ENCODE data around the gene GMPPB. TPM values are rescaled to one million over a fixed set of nuclear protein-coding genes. Genes with fewer than 3 reads are reported as not detected.

The GMPPB gene
- total RNA-seq, 1 experiment from 2014 or later, result 28.0 TPM

DNA sequence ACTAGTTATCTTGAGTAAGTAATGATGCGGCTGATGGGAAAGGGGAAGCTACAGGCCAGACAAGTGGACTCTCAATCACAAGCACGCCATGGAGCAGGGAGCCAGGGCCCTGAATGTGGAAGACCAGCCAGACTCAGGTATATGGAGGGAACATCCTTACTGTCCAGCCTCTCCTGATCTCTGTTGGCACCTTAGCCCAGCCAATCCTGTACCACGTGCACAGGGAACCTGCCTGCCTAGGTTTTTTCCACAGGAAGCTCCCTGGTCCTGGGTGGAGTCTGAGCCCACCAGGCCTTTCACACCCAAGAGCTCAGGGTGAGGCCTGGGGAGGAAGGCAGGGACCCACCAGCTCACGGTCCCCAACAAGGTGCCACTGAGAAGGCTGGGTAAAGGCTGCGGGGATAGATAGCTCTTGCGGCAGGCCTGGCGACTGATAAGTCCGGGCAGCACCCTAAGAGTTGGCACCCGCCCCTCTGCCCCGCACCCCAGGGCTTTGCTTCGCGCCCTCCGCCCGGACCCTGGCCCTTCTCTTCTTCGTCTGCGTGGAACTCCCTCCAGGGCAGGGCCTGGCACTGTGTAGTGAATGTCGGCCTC, 50.5 kb downstream of the GMPPB start (continued):
- TF ChIP-seq, protein P1, sequence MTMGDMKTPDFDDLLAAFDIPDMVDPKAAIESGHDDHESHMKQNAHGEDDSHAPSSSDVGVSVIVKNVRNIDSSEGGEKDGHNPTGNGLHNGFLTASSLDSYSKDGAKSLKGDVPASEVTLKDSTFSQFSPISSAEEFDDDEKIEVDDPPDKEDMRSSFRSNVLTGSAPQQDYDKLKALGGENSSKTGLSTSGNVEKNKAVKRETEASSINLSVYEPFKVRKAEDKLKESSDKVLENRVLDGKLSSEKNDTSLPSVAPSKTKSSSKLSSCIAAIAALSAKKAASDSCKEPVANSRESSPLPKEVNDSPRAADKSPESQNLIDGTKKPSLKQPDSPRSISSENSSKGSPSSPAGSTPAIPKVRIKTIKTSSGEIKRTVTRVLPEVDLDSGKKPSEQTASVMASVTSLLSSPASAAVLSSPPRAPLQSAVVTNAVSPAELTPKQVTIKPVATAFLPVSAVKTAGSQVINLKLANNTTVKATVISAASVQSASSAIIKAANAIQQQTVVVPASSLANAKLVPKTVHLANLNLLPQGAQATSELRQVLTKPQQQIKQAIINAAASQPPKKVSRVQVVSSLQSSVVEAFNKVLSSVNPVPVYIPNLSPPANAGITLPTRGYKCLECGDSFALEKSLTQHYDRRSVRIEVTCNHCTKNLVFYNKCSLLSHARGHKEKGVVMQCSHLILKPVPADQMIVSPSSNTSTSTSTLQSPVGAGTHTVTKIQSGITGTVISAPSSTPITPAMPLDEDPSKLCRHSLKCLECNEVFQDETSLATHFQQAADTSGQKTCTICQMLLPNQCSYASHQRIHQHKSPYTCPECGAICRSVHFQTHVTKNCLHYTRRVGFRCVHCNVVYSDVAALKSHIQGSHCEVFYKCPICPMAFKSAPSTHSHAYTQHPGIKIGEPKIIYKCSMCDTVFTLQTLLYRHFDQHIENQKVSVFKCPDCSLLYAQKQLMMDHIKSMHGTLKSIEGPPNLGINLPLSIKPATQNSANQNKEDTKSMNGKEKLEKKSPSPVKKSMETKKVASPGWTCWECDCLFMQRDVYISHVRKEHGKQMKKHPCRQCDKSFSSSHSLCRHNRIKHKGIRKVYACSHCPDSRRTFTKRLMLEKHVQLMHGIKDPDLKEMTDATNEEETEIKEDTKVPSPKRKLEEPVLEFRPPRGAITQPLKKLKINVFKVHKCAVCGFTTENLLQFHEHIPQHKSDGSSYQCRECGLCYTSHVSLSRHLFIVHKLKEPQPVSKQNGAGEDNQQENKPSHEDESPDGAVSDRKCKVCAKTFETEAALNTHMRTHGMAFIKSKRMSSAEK (CRISPR knock-in tag; IDR thresholded peaks at IDR 0.05; ENCODE audit: borderline replicate concordance), result no peak
- TF ChIP-seq TEAD4 (CRISPR knock-in tag; IDR thresholded peaks at IDR 0.05) (0 out of 2 replicates have a peak, but pooled peaks have one; percentile 16), NFATC4 (CRISPR knock-in tag; IDR thresholded peaks at IDR 0.05) (no peak), MXD4 (CRISPR knock-in tag; IDR thresholded peaks at IDR 0.05; ENCODE audit: borderline replicate concordance) (no peak), SMAD4 (CRISPR knock-in tag; IDR thresholded peaks at IDR 0.05) (no peak), TCF7 (CRISPR knock-in tag; IDR thresholded peaks at IDR 0.05; ENCODE audit: low read depth) (no peak), ZNF423 (CRISPR knock-in tag; IDR thresholded peaks at IDR 0.05) (no peak), NFYB (CRISPR knock-in tag; conservative IDR thresholded peaks at IDR 0.05; ENCODE audit: low read depth) (no peak), NR3C1 (CRISPR knock-in tag; conservative IDR thresholded peaks at IDR 0.05; ENCODE audit: low read depth) (no peak), PRRX2 (CRISPR knock-in tag; IDR thresholded peaks at IDR 0.05) (no peak), SP1 (CRISPR knock-in tag; conservative IDR thresholded peaks at IDR 0.05) (no peak), RORB (CRISPR knock-in tag; IDR thresholded peaks at IDR 0.05) (no peak), ZNF219 (CRISPR knock-in tag; IDR thresholded peaks at IDR 0.05; ENCODE audit: borderline replicate concordance) (no peak; the same call in 1 of the 2 replicates), FOXK1 (CRISPR knock-in tag; IDR thresholded peaks at IDR 0.05) (no peak)
- TF ChIP-seq, protein P2, sequence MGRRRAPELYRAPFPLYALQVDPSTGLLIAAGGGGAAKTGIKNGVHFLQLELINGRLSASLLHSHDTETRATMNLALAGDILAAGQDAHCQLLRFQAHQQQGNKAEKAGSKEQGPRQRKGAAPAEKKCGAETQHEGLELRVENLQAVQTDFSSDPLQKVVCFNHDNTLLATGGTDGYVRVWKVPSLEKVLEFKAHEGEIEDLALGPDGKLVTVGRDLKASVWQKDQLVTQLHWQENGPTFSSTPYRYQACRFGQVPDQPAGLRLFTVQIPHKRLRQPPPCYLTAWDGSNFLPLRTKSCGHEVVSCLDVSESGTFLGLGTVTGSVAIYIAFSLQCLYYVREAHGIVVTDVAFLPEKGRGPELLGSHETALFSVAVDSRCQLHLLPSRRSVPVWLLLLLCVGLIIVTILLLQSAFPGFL (CRISPR knock-in tag; IDR thresholded peaks at IDR 0.05; ENCODE audit: borderline replicate concordance), result 0 out of 2 replicates have a peak, but pooled peaks have one; percentile 60
- TF ChIP-seq, protein P3, sequence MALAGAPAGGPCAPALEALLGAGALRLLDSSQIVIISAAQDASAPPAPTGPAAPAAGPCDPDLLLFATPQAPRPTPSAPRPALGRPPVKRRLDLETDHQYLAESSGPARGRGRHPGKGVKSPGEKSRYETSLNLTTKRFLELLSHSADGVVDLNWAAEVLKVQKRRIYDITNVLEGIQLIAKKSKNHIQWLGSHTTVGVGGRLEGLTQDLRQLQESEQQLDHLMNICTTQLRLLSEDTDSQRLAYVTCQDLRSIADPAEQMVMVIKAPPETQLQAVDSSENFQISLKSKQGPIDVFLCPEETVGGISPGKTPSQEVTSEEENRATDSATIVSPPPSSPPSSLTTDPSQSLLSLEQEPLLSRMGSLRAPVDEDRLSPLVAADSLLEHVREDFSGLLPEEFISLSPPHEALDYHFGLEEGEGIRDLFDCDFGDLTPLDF (CRISPR knock-in tag; IDR thresholded peaks at IDR 0.05), result no peak
- TF ChIP-seq, protein P4, sequence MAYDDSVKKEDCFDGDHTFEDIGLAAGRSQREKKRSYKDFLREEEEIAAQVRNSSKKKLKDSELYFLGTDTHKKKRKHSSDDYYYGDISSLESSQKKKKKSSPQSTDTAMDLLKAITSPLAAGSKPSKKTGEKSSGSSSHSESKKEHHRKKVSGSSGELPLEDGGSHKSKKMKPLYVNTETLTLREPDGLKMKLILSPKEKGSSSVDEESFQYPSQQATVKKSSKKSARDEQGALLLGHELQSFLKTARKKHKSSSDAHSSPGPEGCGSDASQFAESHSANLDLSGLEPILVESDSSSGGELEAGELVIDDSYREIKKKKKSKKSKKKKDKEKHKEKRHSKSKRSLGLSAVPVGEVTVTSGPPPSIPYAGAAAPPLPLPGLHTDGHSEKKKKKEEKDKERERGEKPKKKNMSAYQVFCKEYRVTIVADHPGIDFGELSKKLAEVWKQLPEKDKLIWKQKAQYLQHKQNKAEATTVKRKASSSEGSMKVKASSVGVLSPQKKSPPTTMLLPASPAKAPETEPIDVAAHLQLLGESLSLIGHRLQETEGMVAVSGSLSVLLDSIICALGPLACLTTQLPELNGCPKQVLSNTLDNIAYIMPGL (CRISPR knock-in tag; IDR thresholded peaks at IDR 0.05), result no peak
- TF ChIP-seq, protein P5, sequence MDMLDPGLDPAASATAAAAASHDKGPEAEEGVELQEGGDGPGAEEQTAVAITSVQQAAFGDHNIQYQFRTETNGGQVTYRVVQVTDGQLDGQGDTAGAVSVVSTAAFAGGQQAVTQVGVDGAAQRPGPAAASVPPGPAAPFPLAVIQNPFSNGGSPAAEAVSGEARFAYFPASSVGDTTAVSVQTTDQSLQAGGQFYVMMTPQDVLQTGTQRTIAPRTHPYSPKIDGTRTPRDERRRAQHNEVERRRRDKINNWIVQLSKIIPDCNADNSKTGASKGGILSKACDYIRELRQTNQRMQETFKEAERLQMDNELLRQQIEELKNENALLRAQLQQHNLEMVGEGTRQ (CRISPR knock-in tag; IDR thresholded peaks at IDR 0.05), result 0 out of 2 replicates have a peak, but pooled peaks have one; percentile 3
- TF ChIP-seq, protein P6, sequence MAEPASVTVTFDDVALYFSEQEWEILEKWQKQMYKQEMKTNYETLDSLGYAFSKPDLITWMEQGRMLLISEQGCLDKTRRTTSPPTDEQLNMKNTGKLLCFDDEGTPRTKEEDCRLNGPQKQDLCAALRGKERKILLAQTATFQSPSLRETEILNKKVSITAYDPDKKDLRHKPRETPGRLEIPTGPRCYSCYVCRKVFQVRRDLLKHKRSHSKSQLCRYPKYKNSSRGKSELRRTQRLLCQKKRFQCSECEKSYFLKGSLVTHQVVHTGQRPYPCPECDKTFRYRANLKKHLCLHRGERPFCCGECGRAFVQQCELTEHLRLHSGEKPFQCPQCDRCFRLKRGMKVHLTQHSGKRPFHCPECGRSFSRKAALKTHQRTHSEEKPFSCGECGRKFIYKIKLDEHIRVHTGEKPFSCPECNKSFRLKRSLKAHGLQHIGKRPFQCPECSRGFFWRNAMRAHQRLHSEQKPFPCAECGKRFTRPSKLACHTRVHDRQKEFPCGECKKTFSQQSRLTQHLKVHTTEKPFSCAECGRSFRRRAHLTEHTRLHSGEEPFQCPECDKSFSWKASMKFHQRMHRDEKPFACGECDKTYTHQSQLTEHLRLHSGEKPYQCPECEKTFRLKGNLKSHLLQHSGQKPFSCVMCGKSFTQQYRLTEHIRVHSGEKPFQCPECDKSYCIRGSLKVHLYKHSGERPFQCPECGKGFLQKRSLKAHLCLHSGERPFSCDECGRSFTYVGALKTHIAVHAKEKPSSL (CRISPR knock-in tag; conservative IDR thresholded peaks at IDR 0.05), result no peak
- TF ChIP-seq, protein P7, sequence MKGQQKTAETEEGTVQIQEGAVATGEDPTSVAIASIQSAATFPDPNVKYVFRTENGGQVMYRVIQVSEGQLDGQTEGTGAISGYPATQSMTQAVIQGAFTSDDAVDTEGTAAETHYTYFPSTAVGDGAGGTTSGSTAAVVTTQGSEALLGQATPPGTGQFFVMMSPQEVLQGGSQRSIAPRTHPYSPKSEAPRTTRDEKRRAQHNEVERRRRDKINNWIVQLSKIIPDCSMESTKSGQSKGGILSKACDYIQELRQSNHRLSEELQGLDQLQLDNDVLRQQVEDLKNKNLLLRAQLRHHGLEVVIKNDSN (CRISPR knock-in tag; IDR thresholded peaks at IDR 0.05), result no peak
- TF ChIP-seq, protein P8, sequence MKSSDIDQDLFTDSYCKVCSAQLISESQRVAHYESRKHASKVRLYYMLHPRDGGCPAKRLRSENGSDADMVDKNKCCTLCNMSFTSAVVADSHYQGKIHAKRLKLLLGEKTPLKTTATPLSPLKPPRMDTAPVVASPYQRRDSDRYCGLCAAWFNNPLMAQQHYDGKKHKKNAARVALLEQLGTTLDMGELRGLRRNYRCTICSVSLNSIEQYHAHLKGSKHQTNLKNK (CRISPR knock-in tag; IDR thresholded peaks at IDR 0.05), result no peak

All from WTC11 (cell line).